ENCODE measurements around the gene CCDC107.

The CCDC107 gene

GRCh38 chr9:35708146-35708545 is 50.1 kb downstream of the CCDC107 start:
- no peak for DNase-seq

GRCh38 chr9:35710818-35711500 is 52.9 kb downstream of the CCDC107 start:
- no peak for DNase-seq

Measured in NCI-H1694 treated with DMSO at 0.1 percent for 48 hours (cell line).